Erythroblast (primary cell): ENCODE data around the gene ADPGK.
A peak's percentile ranks its signal among the peaks of the same experiment; 100 is the strongest.

Experiments used
- DNase-seq, 2 experiments: peaks; one replicate each; lab custom pipeline; 2025; lab: John Stamatoyannopoulos, UW
- GATA1 ChIP-seq: IDR thresholded peaks from 2 replicates; pipeline ENCODE4 v1.6.1; 2011; ENCODE audit warnings: low read depth, mild to moderate bottlenecking, control low read depth, low read length, moderate library complexity
- POLR2A ChIP-seq: IDR thresholded peaks from 2 replicates; pipeline ENCODE4 v1.6.1; 2011; ENCODE audit warnings: mild to moderate bottlenecking, low read length

ADPGK gene

DNA sequence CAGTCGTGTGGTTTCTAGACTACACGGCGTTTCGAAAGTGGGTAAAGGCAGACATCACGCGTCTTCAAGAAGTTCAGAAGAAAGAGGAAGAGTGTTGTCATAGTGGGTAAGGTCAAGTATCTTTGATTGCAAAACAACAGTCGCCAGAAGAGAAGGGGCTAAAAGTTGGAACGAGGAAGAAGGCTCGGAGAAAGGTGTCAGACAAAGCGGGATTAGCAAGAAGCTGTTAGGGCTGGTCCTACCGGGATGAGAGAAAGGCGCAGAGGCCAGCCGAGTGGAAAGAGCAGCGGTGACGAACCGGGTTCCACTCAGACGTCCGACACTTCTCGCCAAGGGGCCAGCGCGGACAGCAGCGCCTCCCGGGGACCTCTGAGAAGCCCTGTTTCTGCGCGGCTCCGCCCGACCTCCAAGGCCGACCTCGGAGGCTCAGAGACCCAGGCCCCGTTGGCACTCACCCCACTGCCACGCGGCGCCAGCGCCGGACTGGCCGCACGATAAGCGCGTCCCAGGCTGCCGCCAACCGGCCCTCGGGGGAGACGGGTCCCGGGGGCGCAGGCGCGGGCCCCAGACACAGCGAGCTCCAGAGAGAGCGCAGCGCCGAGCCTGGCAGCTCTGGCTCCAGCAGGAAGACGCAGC lies 436 bp downstream of the ADPGK start:
- DNase-seq, result peak in 1 of 2 experiments; percentile 70
- TF ChIP-seq GATA1 (no peak), POLR2A (no peak)

- TF ChIP-seq POLR2A, result no peak
- TF ChIP-seq GATA1, result no peak
- peak; percentile 63 to 69 for DNase-seq
These were observed 1.1 kb downstream of the ADPGK start for GRCh38 chr15:72782274-72783003.

DNA sequence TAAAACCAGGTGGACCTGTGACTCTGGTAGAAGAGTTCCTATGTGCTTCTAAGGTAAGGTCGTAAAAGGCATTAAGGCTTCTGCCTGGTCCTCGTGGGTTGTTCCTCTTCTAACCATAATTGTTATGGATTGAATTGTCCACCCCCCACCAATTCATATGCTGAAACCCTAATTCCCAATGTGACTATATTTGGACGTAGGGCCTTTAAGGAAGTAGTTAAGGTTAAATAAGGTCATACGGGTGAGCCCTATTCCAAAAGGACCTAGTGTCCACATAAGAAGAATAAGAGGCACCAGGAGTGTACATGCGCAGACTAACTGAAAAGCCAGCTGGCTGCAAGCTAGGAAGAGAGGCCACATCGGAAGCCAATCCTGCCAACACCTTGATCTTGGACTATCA lies 1.9 kb downstream of the ADPGK start:
- no peak for TF ChIP-seq POLR2A
- TF ChIP-seq GATA1, result no peak
- DNase-seq, result no peak

- no peak for DNase-seq
- TF ChIP-seq POLR2A, result no peak
- no peak for TF ChIP-seq GATA1
These were observed 4.8 kb downstream of the ADPGK start for GRCh38 chr15:72778796-72779195.

- DNase-seq, result no peak
- TF ChIP-seq POLR2A (no peak), GATA1 (no peak)
These were observed 8.7 kb downstream of the ADPGK start for GRCh38 chr15:72774696-72775383.

DNA sequence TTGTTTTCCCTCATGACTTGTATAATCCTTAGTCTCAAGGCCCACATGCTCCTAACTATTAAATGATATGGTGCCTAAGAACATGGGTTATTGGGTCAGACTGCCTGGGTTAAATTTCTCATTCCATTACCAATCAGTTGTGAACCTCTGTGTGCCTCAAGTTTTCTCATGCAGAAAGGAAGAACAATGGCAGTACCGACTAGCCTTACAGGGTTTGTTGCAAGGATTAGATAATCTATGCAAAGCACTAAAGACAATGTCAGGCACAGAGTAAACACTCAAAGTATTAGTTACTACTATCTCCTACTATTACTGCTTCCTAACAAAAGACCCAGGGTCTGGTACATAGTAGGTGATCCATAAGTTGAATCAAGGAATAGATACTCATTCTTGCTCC lies 12.2 kb downstream of the ADPGK start:
- TF ChIP-seq POLR2A (no peak), GATA1 (no peak)
- no peak for DNase-seq

DNA sequence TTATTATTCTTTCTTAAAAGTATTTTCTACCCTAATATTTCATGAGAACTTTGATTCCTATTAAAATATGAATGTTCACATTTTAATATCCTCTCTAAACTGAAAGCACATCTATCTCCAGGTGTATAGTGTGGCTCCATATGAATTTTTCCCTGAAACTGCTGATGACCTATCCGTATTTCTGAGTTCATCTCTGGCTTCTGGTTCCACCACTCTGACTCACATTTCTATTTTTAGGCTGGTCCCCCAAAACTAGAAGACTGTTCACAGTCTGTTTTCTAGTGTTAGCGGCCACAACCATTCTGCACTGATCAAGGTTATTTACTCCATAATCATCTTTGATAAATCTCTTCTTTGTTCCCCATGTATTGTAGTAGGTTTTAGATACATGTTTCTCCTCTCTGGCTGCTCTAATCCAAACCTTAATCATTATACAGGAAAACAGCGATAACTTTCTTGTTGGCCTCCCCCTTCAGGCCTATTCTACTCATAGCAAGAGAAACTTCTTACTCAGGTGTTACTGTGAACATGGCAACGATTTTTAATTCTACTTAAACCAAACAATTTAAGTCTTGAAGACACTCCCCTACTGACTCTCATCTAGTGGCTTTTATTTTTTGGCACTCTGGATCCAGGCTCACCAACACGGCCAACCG lies 12.8 kb downstream of the ADPGK start:
- TF ChIP-seq GATA1, result no peak
- no peak for TF ChIP-seq POLR2A
- no peak for DNase-seq

DNA sequence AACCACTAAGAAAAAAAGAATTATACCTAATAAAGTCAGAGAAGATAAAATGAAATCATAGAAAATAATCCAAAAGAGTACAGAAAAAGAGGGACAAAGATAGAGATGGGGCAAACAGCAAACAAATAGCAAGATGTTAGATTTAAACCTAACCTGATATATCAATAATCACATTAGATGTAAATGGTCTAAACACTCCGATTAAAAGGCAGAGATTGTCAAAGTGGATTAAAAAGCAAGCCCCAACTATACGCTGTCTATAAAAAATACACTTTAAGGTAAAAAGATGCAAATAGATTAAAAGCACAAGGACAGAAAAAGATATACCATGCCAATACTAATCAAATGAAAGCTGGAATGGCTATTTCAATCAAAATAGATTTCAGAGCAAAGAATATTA lies 16.8 kb downstream of the ADPGK start:
- TF ChIP-seq GATA1 (no peak), POLR2A (no peak)
- no peak for DNase-seq

GRCh38 chr15:72766025-72766424 lies 17.5 kb downstream of the ADPGK start:
- TF ChIP-seq GATA1 (no peak), POLR2A (no peak)
- DNase-seq, result no peak

- no peak for TF ChIP-seq GATA1
- no peak for TF ChIP-seq POLR2A
- no peak for DNase-seq
These were observed 18.9 kb downstream of the ADPGK start for GRCh38 chr15:72764656-72765055.

DNA sequence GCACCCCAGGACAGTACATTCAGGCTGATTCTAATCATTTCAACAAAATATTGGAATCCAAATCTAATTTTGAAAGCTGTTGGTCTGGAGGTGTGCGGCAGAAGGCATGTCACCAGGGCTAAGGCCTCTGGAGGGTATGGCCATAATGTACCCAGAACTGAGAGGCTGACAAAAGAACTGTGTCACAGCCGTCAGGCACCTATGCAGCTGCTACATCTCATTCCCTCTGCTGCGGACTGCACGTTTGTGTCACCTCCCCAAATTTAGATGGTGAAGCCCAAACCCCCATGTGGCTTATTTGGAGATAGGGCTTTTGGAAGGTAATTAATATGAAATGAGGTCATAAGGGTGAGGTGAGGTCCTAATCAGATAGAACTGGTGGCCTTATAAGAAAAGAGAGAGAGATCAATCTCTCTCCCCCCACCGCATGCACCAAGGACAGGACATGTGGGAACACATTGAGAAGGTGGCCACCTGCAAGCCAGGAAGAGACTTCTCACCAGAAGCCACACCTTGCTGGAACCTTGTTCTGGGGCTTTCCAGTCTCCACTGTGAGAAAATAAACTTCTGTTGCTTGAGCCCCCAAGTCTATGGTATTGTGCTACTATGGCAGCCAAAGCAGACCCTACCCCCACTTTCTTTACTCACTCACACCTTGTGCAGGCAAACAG lies 22.8 kb downstream of the ADPGK start:
- TF ChIP-seq GATA1, result no peak
- TF ChIP-seq POLR2A, result no peak
- DNase-seq, result no peak

- TF ChIP-seq POLR2A (no peak), GATA1 (no peak)
- no peak for DNase-seq
These were observed 25.4 kb downstream of the ADPGK start for GRCh38 chr15:72758182-72758581.

GRCh38 chr15:72754096-72754495 lies 29.5 kb downstream of the ADPGK start:
- TF ChIP-seq POLR2A (no peak), GATA1 (no peak)
- DNase-seq, result no peak
